Stimulated activated CD4-positive, alpha-beta T cell treated with anti-CD3 and anti-CD28 coated beads, Interleukin-12 subunit alpha, Interleukin-12 subunit beta, amount 100 ng/mL, for 24 hours (primary cell): ENCODE results near the gene HLA-F.

ENCODE experiments used
- DNase-seq, 2 experiments: peaks; one replicate each; pipeline ENCODE4 v3.0.0-alpha.2; 2020; ENCODE audit warnings: low read depth in 2 of 2

The HLA-F gene

GRCh38 chr6:29724937-29725869 is 2.0 kb downstream of the HLA-F start:
- DNase-seq = no peak

GRCh38 chr6:29726001-29726400 is 2.8 kb downstream of the HLA-F start:
- DNase-seq = no peak

GRCh38 chr6:29726571-29727194 is 3.4 kb downstream of the HLA-F start:
- no peak for DNase-seq

- no peak for DNase-seq
Measured at GRCh38 chr6:29727637-29728036, 4.4 kb downstream of the HLA-F start.

- no peak for DNase-seq
Measured at GRCh38 chr6:29728173-29728874, 5.1 kb downstream of the HLA-F start.

GRCh38 chr6:29728875-29729270 is 5.6 kb downstream of the HLA-F start:
- no peak for DNase-seq

GRCh38 chr6:29729774-29730328 is 6.6 kb downstream of the HLA-F start:
- no peak for DNase-seq

- DNase-seq = no peak
Measured at GRCh38 chr6:29730575-29731126, 7.4 kb downstream of the HLA-F start.

- DNase-seq = no peak
Measured at GRCh38 chr6:29731281-29731680, 8.0 kb downstream of the HLA-F start.

- DNase-seq = no peak
Measured at GRCh38 chr6:29733057-29733456, 9.8 kb downstream of the HLA-F start.

- DNase-seq = no peak
Measured at GRCh38 chr6:29734046-29735018, 11.1 kb downstream of the HLA-F start.

GRCh38 chr6:29736563-29736962 is 13.3 kb downstream of the HLA-F start:
- no peak for DNase-seq

- peak in 1 of 2 experiments; percentile 44 for DNase-seq
Measured at GRCh38 chr6:29737707-29738630, 14.7 kb downstream of the HLA-F start.

GRCh38 chr6:29739136-29739881 is 16.1 kb downstream of the HLA-F start:
- no peak for DNase-seq

- no peak for DNase-seq
Measured at GRCh38 chr6:29739882-29740261, 16.6 kb downstream of the HLA-F start.

GRCh38 chr6:29741592-29741991 is 18.4 kb downstream of the HLA-F start:
- no peak for DNase-seq

- no peak for DNase-seq
Measured at GRCh38 chr6:29742127-29742526, 18.9 kb downstream of the HLA-F start.

GRCh38 chr6:29743025-29743424 is 19.8 kb downstream of the HLA-F start:
- DNase-seq = no peak

- DNase-seq = no peak
Measured at GRCh38 chr6:29743568-29743967, 20.3 kb downstream of the HLA-F start.
